GM19240 (cell line): ENCODE data around the gene KRT2.

Experiments used
- DNase-seq: peaks from one replicate; pipeline ENCODE4 v3.0.0; 2011; ENCODE audit warnings: low spot score; ENCODE audit not compliant: insufficient read length

Gene KRT2

DNA sequence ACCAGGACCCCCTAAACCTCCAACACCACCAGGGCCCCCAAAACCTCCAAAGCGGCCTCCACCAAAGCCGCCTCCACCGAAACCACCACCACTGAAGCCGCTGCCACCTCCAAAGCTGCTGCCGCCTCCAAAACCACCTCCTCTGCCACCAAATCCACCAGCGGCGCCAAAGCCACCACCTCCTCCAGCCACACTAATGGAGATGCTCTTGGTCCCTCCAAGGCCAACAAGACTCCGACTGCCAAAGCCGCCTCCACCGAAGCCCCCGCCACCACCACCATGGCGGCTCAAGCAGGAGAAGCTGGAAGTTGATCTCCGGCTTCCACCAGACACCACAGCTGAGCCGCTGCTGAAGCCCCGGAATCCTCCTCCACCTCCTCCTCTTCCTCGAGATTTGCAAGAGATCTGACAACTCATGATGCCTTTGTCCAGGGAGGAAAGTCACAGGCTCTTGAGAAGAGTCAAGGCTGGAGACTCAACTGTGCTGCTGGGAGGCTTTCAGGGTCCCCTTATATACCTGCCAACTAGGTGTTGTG, at the start of gene KRT2:
KRT2 (minus strand) TSS at position 486 of the 536 bp plus-strand sequence; CDS start at position 417, 69 bp downstream.
- DNase-seq = no peak

DNA sequence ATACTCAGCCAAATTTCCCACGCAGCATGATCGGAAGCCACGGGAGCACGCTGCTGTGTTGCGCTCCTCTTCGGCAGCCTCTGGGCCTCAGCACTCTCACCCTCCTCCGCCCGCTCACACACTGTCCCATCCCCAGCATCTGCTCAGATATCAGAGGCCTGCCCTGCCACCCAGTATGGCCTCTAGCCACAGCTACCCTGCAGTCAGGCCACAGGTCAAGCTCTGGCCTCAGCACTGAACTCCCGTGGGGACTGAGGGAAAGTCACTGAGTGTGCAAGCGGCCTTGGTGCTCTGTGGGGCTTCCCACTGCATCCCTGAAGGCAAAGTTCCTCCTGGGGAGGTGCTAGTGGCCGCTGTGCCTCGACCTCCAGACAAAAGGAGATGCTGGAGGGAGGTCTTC, 49.3 kb upstream of the KRT2 start:
- no peak for DNase-seq

DNA sequence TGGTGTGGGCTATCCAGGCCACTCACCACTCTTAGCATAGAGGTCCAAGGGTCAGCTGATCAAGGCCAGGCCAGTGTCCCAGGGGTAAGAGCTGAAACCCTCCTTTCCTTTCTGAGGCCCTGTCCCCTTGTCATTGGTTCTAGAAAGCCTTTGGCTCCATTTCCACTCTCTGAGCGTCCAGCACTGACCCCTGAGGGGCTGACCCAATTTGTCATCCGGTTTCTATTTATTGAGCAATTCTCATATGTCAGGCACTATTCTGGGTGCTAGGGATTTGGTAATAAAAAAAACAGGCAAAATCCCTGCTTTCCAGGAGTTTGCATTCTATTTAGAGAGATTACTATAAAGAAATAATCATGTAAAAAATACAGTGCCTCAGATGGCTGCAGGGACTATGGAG, 47.9 kb upstream of the KRT2 start:
- DNase-seq = no peak

DNA sequence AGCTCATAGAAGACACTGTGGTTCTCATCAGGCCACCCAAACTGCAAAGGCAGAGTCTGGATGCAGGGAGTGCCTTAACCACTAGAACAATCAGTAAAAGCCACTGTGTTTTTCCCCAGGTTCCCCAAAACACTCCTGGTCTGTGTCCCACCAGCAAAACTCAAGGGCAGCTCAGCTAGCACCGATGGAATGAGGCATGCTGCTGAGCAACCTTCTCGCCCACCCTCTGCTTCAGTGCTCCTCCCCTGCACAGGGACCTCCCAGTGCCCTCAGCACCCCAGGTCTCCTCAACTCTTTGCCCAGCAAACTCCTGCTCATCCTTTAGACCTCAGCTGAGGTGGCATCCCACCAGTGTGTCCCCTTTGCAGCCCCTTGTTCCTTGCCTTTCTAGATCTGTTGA, 47.4 kb upstream of the KRT2 start:
- DNase-seq = no peak

- DNase-seq = no peak
These were observed 46.8 kb upstream of the KRT2 start for GRCh38 chr12:52698651-52699340.

- no peak for DNase-seq
These were observed 45.1 kb upstream of the KRT2 start for GRCh38 chr12:52697058-52697582.

- no peak for DNase-seq
These were observed 44.6 kb upstream of the KRT2 start for GRCh38 chr12:52696588-52696987.

GRCh38 chr12:52695039-52695438, 43.0 kb upstream of the KRT2 start:
- DNase-seq = no peak

- DNase-seq = no peak
These were observed 42.1 kb upstream of the KRT2 start for GRCh38 chr12:52694151-52694550.

DNA sequence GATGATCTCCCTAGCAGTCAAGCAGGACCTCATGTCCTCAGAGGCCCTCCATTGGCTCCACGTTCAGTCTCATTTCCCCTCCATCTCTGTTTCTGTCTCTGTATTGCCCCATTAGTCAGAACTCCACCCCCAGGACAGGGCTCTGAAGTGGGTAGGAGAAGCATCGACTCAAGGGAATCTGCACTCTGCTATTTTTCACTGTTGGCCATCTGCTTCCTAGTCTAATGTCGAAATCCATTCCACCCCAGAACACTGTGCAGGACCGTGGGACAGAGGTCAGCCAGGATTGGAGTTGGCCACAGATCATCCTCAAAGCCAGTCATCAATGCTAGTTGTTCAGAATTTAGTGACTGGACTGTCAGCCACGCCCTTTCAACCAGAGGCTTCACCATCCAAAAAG, 41.2 kb upstream of the KRT2 start:
- DNase-seq = no peak

DNA sequence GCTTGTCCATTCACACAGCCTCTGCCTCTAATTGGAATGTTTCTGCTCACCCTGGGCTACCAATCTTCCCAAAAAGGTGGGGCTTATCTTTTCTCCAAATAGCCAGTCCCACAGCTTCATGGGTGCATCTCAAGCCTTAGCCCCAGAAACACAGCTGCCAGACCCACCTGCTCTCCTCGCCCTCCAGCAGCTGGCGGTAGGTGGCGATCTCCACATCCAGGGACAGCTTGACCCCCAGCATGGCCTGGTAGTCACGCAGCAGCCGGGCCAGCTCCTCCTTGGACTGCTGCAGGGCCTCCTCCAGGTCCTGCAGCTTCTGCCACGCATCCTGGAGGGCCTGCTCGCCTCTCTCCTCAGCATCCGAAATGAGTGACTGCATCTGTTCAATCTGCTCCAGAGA, 40.2 kb upstream of the KRT2 start:
- DNase-seq = no peak

- no peak for DNase-seq
These were observed 39.8 kb upstream of the KRT2 start for GRCh38 chr12:52691841-52692150.

DNA sequence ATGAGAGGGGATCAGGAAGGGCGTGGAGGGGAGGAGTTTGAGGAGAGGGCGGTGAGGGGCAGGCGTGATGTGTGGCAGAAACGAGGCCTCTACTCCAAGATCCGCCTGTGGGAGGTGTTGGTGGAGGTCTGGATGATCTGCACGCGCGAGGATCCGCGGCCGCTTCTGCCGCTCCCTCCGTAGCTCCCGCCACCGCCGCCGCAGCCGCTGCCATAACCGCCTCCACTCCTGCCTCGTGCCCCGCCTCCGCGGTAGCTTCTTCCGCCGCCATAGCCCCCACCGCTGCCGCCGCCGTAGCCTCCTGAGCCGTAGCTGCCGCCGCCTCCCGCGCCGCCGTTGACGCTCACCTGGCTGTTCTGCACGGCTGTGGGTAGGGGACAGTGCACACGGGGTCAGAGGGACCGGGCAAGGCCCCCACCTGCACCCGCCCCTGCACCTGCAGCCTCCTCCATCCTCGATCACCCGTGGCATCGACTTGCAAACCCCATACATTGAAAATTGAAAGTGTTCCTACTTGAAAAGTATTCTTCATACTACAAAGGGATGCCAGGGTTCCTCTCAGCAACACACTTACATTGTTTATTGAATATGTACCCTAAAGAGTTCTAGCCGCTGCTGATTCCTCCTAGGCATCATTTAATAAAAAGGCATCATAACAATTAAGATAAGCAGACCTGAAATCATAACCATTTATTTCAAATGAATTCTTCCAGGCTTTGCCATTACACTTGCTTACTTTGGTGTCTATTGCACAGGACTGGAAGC, 39.2 kb upstream of the KRT2 start:
- DNase-seq = no peak

GRCh38 chr12:52690351-52691075, 38.5 kb upstream of the KRT2 start:
- DNase-seq = no peak

- DNase-seq = no peak
These were observed 37.9 kb upstream of the KRT2 start for GRCh38 chr12:52689936-52690335.

GRCh38 chr12:52689239-52689638, 37.2 kb upstream of the KRT2 start:
- DNase-seq = no peak

- DNase-seq = no peak
These were observed 36.5 kb upstream of the KRT2 start for GRCh38 chr12:52688481-52688880.

GRCh38 chr12:52687497-52688385, 35.7 kb upstream of the KRT2 start:
- DNase-seq = no peak

GRCh38 chr12:52686756-52687487, 34.9 kb upstream of the KRT2 start:
- no peak for DNase-seq

DNA sequence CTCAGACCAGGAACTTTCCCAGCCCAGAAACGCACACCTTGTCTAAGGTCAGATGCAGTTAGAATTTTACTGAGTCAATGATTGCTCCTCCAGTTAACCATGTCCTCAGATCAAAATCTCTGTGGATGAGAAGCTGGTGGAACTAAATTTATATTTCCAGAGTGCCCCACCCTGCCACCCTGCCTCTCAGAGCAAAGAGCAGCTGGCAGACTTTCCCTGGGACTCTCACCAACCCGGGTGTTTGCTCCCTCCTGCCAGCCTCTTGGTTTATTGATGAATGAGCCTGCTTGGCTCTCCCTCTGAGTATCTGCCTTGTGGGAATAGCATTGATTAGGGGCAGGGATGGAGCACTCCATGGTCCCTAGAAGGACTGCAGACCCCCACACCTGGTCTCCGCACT, 34.1 kb upstream of the KRT2 start:
- DNase-seq = no peak
